ENCODE measurements around the gene MED16. TPM values are rescaled to one million over a fixed set of nuclear protein-coding genes. Genes with fewer than 3 reads are reported as not detected.

The MED16 gene
- total RNA-seq, 3 donors from 2014 or later, result 14.9 to 33.1 (median 32.8) TPM

- Histone ChIP-seq H3K4me1 (peaks cover 0 to 5% of the 10 kb centered on the region in 2 donors), H3K36me3 (no peaks in the 10 kb centered on the region), H3K4me3 (no peak overlapping the region), H3K27ac (peak overlapping the region in 1 of 2 donors; percentile 80), H3K27me3 (no peaks in the 10 kb centered on the region), H3K9me3 (no peaks in the 10 kb centered on the region)
- TF ChIP-seq, protein P1, sequence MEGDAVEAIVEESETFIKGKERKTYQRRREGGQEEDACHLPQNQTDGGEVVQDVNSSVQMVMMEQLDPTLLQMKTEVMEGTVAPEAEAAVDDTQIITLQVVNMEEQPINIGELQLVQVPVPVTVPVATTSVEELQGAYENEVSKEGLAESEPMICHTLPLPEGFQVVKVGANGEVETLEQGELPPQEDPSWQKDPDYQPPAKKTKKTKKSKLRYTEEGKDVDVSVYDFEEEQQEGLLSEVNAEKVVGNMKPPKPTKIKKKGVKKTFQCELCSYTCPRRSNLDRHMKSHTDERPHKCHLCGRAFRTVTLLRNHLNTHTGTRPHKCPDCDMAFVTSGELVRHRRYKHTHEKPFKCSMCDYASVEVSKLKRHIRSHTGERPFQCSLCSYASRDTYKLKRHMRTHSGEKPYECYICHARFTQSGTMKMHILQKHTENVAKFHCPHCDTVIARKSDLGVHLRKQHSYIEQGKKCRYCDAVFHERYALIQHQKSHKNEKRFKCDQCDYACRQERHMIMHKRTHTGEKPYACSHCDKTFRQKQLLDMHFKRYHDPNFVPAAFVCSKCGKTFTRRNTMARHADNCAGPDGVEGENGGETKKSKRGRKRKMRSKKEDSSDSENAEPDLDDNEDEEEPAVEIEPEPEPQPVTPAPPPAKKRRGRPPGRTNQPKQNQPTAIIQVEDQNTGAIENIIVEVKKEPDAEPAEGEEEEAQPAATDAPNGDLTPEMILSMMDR (IDR thresholded peaks at IDR 0.05), result no peak
- TF ChIP-seq POLR2A (IDR thresholded peaks at IDR 0.05) (no peak), POLR2AphosphoS5 (IDR thresholded peaks at IDR 0.05) (no peak)
- intact Hi-C loops (cut with DNase I; ENCODE audit: low total_unique reads), result no loop called here
- no peak for DNase-seq (ENCODE audit: low spot score in 2 of 2)
Observed at GRCh38 chr19:939922-940321, 46.9 kb upstream of the MED16 start.

DNA sequence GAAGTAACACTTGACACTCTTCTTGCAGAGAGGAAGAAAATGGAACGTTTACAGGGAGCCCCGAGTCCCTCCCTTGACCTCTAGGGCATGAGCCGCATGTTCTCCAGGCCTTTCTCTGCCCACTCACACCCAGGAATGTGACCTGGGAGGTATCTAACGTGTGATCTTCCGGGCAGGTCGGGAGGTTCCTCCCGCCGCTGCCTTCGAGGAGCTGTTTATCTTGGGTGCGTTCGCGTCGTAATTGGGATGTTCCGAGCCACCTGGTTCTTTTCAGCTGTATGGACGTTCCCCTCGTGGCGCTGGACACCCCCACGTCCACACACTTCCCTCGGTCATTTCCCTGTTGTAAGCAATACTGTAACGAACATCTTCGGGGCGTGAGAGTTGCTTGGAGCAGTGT is 46.5 kb upstream of the MED16 start:
- peaks cover 0 to 6% of the 10 kb centered on the region in 2 donors for H3K4me1 ChIP-seq
- no peaks in the 10 kb centered on the region for H3K36me3 ChIP-seq
- no peak for TF ChIP-seq POLR2A (IDR thresholded peaks at IDR 0.05)
- TF ChIP-seq, protein P1 (IDR thresholded peaks at IDR 0.05), result no peak
- no peak overlapping the region for H3K27ac ChIP-seq
- H3K4me3 ChIP-seq, result no peak overlapping the region
- intact Hi-C loops (cut with DNase I; ENCODE audit: low total_unique reads), result no loop called here
- no peak for DNase-seq (ENCODE audit: low spot score in 2 of 2)
- H3K27me3 ChIP-seq, result no peaks in the 10 kb centered on the region
- H3K9me3 ChIP-seq, result no peaks in the 10 kb centered on the region

GRCh38 chr19:938233-938923 is 45.4 kb upstream of the MED16 start:
- TF ChIP-seq POLR2AphosphoS5 (IDR thresholded peaks at IDR 0.05), result no peak
- TF ChIP-seq, protein P1 (IDR thresholded peaks at IDR 0.05), result no peak
- TF ChIP-seq POLR2A (IDR thresholded peaks at IDR 0.05), result no peak
- no peak for DNase-seq (ENCODE audit: low spot score in 2 of 2)
- Histone ChIP-seq H3K9me3 (no peaks in the 10 kb centered on the region), H3K36me3 (no peaks in the 10 kb centered on the region), H3K4me3 (no peak overlapping the region), H3K4me1 (peaks cover 1 to 8% of the 10 kb centered on the region in 2 donors), H3K27ac (no peak overlapping the region), H3K27me3 (no peaks in the 10 kb centered on the region)
- intact Hi-C loops (cut with DNase I; ENCODE audit: low total_unique reads), result no loop called here

- intact Hi-C loops (cut with DNase I; ENCODE audit: low total_unique reads), result no loop called here
- peaks cover 8 to 11% of the 10 kb centered on the region in 2 donors for H3K4me1 ChIP-seq
- no peaks in the 10 kb centered on the region for H3K36me3 ChIP-seq
- no peaks in the 10 kb centered on the region for H3K9me3 ChIP-seq
- no peak for DNase-seq (ENCODE audit: low spot score in 2 of 2)
- no peaks in the 10 kb centered on the region for H3K27me3 ChIP-seq
- H3K4me3 ChIP-seq, result no peak overlapping the region
- H3K27ac ChIP-seq, result no peak overlapping the region
- TF ChIP-seq, protein P1 (IDR thresholded peaks at IDR 0.05), result no peak
- TF ChIP-seq POLR2AphosphoS5 (IDR thresholded peaks at IDR 0.05), result no peak
- no peak for TF ChIP-seq POLR2A (IDR thresholded peaks at IDR 0.05)
Observed at GRCh38 chr19:937259-937694, 44.3 kb upstream of the MED16 start.

GRCh38 chr19:936175-936546 is 43.2 kb upstream of the MED16 start:
- no peaks in the 10 kb centered on the region for H3K36me3 ChIP-seq
- H3K4me3 ChIP-seq, result no peak overlapping the region
- H3K9me3 ChIP-seq, result no peaks in the 10 kb centered on the region
- no peak overlapping the region for H3K27ac ChIP-seq
- peaks cover 6 to 11% of the 10 kb centered on the region in 2 donors for H3K4me1 ChIP-seq
- H3K27me3 ChIP-seq, result no peaks in the 10 kb centered on the region
- DNase-seq (ENCODE audit: low spot score in 2 of 2), result no peak
- TF ChIP-seq, protein P1 (IDR thresholded peaks at IDR 0.05), result no peak
- TF ChIP-seq POLR2AphosphoS5 (IDR thresholded peaks at IDR 0.05) (no peak), POLR2A (IDR thresholded peaks at IDR 0.05) (no peak)
- intact Hi-C loops (cut with DNase I; ENCODE audit: low total_unique reads), result no loop called here
